Suprapubic skin (tissue), 4 donors: Measurements from ENCODE around the gene ERCC6L2. TPM values are rescaled to one million over a fixed set of nuclear protein-coding genes. Genes with fewer than 3 reads are reported as not detected.

ENCODE experiments used
- DNase-seq, 2 donors: peaks; one replicate each; pipeline ENCODE4 v3.0.0-alpha.2; 2019; ENCODE audit warnings: low spot score in 2 of 2
- H3K27ac ChIP-seq: fragments of 200-600 bp; sonication (generic); one replicate; pipeline ENCODE4 v1.5.1; 2019
- H3K27me3 ChIP-seq: fragments of 200-600 bp; sonication (generic); one replicate; pipeline ENCODE4 v1.5.1; 2019
- H3K36me3 ChIP-seq: fragments of 200-600 bp; sonication (generic); one replicate; pipeline ENCODE4 v1.5.1; 2019
- H3K4me1 ChIP-seq: fragments of 200-600 bp; sonication (generic); one replicate; pipeline ENCODE4 v1.5.1; 2019
- H3K4me3 ChIP-seq: fragments of 200-600 bp; sonication (generic); one replicate; pipeline ENCODE4 v1.5.1; 2019; ENCODE audit warnings: mild to moderate bottlenecking
- H3K9me3 ChIP-seq: fragments of 200-600 bp; sonication (generic); one replicate; pipeline ENCODE4 v1.5.1; 2019
- CTCF ChIP-seq, 2 donors: fragments of 200-600 bp in 1 of 2; fragments of 450-650 bp in 1 of 2; sonication (generic) in 1 of 2; IDR thresholded peaks; one replicate each; pipeline ENCODE4 v1.5.1; 2016 to 2019; ENCODE audit warnings: antibody characterized with exemption in 2 of 2, mild to moderate bottlenecking in 1 of 2, moderate library complexity in 1 of 2
- EP300 ChIP-seq: sonication (generic); formaldehyde crosslinking; IDR thresholded peaks from one replicate; pipeline ENCODE4 v1.6.1; 2017; ENCODE audit warnings: antibody characterized with exemption
- POLR2A ChIP-seq, 2 donors: fragments of 450-650 bp; IDR thresholded peaks; one replicate each; pipeline ENCODE4 v1.6.1; 2017; ENCODE audit warnings: antibody characterized with exemption in 2 of 2, mild to moderate bottlenecking in 2 of 2, moderate library complexity in 2 of 2
- POLR2AphosphoS5 ChIP-seq, 3 donors: sonication (generic); formaldehyde crosslinking; IDR thresholded peaks; one replicate each; pipeline ENCODE4 v1.6.1; 2017; ENCODE audit warnings: antibody characterized with exemption in 3 of 3
- WGBS: methylation state at CpG from one replicate; pipeline ENCODE4 v1.1.5; 2018; 5-methylcytosine and 5-hydroxymethylcytosine counted together
- total RNA-seq, 4 donors: library from RNA; depleted of rRNA; stranded (reverse); fragments of >200 nt; gene quantifications; one replicate each; pipeline ENCODE4 v1.1.0, GENCODE V29; 2016

The ERCC6L2 gene
- total RNA-seq, 4 donors from 2014 or later = 43.1 to 70.3 (median 47.0) TPM

DNA sequence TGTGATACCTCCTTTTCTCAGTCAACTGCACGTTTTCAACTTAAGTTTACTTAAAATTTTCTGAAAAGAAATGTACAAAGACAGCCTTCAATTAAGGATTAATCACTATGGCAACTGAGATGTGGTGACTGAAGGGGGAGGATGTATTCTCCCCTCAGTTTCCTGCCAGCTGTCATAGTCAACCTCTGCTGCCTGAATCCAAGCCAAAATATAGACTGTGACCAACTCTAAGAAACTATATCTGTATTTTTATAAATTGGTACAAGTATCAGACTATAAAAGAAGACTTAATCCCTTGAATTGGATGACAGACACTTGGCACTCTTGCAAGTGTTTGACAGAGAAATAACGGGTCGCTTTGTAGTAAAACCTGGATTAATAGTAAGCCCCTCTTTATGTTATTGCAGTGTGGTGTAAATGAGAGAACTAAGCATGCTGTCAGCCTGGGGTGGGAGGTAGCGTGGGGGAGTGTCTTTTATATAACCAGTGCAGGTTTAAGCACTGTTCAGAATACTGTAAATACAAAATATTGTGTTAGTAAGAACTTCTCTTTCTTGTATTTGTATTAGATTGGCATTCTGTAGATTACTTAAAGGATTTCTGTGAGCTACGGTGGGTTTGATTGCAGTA is 106.4 kb downstream of the ERCC6L2 start:
- H3K9me3 ChIP-seq = no peaks in the 10 kb centered on the region
- H3K27ac ChIP-seq = no peak overlapping the region
- WGBS = 62% methylated on average over 5 of the region's 5 CpGs
- no peak overlapping the region for H3K4me3 ChIP-seq
- H3K4me1 ChIP-seq = no peaks in the 10 kb centered on the region
- TF ChIP-seq EP300 (no peak), POLR2AphosphoS5 (IDR thresholded peaks at IDR 0.05) (no peak), CTCF (IDR thresholded peaks at IDR 0.05) (no peak), POLR2A (IDR thresholded peaks at IDR 0.05) (no peak)
- DNase-seq = no peak
- no peaks in the 10 kb centered on the region for H3K27me3 ChIP-seq
- peaks cover 36% of the 10 kb centered on the region for H3K36me3 ChIP-seq

DNA sequence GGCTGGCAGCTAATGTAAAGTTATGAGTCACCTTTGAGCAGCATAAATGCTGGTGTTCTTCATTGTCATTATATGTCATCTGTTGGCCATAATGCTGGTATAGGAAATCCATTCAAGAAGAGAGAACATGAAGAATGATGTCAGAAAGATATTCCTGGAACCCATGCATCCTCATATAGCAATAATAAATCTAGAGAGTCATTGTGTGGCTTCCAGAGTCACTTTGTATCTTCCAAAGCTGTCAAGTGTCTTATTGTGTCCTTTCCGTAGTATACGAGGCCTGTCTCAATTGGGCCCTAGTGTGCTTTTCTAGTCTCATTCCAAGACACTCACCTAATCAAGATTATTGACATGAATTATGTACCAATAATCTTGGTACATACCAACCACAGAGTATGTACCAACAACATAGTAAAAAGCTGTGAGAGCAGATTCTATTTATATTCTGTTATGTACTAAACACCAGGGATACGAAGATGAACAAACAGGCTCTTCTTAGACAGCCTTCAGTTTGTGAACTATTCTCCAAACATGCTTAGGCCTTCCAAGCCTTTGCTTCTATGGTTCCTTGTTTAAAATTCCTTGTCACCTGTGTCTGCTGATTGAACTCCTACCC is 110.1 kb downstream of the ERCC6L2 start:
- no peak for TF ChIP-seq POLR2AphosphoS5 (IDR thresholded peaks at IDR 0.05)
- TF ChIP-seq POLR2A (IDR thresholded peaks at IDR 0.05) = no peak
- TF ChIP-seq CTCF (IDR thresholded peaks at IDR 0.05) = no peak
- TF ChIP-seq EP300 = no peak
- no peak for DNase-seq
- H3K4me1 ChIP-seq = no peaks in the 10 kb centered on the region
- WGBS = 86% methylated on average over 3 of the region's 3 CpGs
- no peak overlapping the region for H3K27ac ChIP-seq
- no peaks in the 10 kb centered on the region for H3K27me3 ChIP-seq
- peaks cover 16% of the 10 kb centered on the region for H3K36me3 ChIP-seq
- H3K4me3 ChIP-seq = no peak overlapping the region
- H3K9me3 ChIP-seq = no peaks in the 10 kb centered on the region

DNA sequence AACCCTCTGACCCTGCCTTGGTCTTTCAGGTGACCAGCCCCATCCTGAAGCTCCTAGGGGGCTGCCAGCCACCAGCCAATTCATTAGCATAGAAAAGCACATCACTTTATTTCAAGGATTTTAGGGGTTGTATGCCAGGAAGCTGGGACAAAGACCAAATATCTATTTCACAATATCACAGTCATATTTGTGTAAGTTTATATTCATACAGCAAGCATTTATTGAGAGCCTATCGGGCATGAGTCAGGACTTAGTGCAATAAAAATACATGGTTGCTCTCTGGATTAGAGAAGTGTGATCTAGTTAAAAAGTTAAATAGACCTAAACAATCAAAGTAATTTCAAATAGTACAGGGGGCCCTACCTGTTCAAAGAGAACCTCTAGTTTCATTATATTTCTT is 113.8 kb downstream of the ERCC6L2 start:
- DNase-seq = no peak
- TF ChIP-seq POLR2AphosphoS5 (IDR thresholded peaks at IDR 0.05) (no peak), CTCF (IDR thresholded peaks at IDR 0.05) (no peak), POLR2A (IDR thresholded peaks at IDR 0.05) (no peak)
- H3K27ac ChIP-seq = no peak overlapping the region
- peaks cover 15% of the 10 kb centered on the region for H3K36me3 ChIP-seq
- H3K9me3 ChIP-seq = no peaks in the 10 kb centered on the region
- 83% methylated on average over 1 of the region's 1 CpG for WGBS
- no peaks in the 10 kb centered on the region for H3K4me1 ChIP-seq
- no peaks in the 10 kb centered on the region for H3K27me3 ChIP-seq
- H3K4me3 ChIP-seq = no peak overlapping the region

DNA sequence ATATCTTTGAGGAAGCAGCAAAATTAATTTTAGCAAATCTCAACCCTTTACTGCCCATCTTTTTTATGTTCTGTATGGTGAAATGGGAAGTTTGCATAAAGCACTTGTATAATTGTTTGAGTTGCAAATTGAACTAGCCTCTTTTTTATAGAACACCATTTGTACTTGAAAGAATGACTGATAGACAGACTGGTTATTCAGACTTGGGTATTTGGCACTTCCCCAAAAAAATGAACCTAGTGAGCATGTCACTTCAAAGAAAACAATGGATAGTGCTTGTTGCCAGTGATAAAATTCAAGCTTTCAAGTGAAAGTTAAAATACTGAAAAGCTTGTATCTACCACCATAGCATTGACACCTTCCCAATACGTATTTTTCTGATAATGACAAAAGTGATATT is 115.8 kb downstream of the ERCC6L2 start:
- no peak for DNase-seq
- H3K27ac ChIP-seq = no peak overlapping the region
- TF ChIP-seq POLR2A (IDR thresholded peaks at IDR 0.05) = no peak
- TF ChIP-seq POLR2AphosphoS5 (IDR thresholded peaks at IDR 0.05) = no peak
- TF ChIP-seq EP300 = no peak
- TF ChIP-seq CTCF (IDR thresholded peaks at IDR 0.05) = no peak
- H3K4me1 ChIP-seq = no peaks in the 10 kb centered on the region
- WGBS = 93% methylated on average over 1 of the region's 1 CpG
- peaks cover 16% of the 10 kb centered on the region for H3K36me3 ChIP-seq
- no peak overlapping the region for H3K4me3 ChIP-seq
- H3K9me3 ChIP-seq = no peaks in the 10 kb centered on the region
- H3K27me3 ChIP-seq = no peaks in the 10 kb centered on the region

DNA sequence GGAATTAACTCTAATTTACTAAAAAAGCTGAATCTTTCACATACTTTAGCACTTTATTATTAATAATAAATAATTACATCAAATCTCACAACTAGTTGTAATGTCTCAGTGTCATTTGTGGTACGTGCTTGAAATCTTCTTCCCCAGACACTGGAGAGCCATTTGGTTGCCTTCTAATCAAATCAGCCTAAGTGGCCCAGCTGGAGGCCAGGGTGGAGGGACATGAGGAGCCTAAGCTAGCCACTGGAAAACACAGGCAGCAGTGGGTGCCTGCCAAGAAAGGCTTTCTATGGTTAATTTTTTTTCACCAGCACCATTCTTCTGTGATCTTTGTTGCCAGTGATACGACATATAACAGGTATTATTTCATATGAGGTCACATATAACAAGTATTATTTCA is 117.0 kb downstream of the ERCC6L2 start:
- Histone ChIP-seq H3K4me3 (no peak overlapping the region), H3K9me3 (no peaks in the 10 kb centered on the region), H3K27ac (no peak overlapping the region), H3K27me3 (no peaks in the 10 kb centered on the region), H3K36me3 (peaks cover 11% of the 10 kb centered on the region), H3K4me1 (no peaks in the 10 kb centered on the region)
- no peak for DNase-seq
- 94% methylated on average over 2 of the region's 2 CpGs for WGBS
- TF ChIP-seq EP300 = no peak
